GM12878 (cell line): Measurements from ENCODE around the gene TSHB. TPM values are rescaled to one million over a fixed set of nuclear protein-coding genes. Genes with fewer than 3 reads are reported as not detected.

Experiments used
- ATF7 ChIP-seq: fragments of 450-650 bp; IDR thresholded peaks from 2 replicates; pipeline ENCODE4 v1.6.1; 2016; ENCODE audit warnings: low read depth, mild to moderate bottlenecking
- BHLHE40 ChIP-seq, 2 experiments: fragments of 450-650 bp in 1 of 2; IDR thresholded peaks; 2 replicates each; pipeline ENCODE4 v1.6.1; 2011 to 2017; ENCODE audit warnings: low read depth in 2 of 2, borderline replicate concordance in 1 of 2, improper control_type of control experiment in 1 of 2, low read length in 1 of 2, mild to moderate bottlenecking in 1 of 2
- CHD2 ChIP-seq: IDR thresholded peaks from 2 replicates; pipeline ENCODE4 v1.6.1; 2011; ENCODE audit warnings: low read depth, low read length, improper control_type of control experiment, borderline replicate concordance
- EP300 ChIP-seq, 2 experiments: fragments of 150-350 bp in 1 of 2; IDR thresholded peaks; 2 replicates each; pipeline ENCODE4 v1.6.1; 2011 to 2012; ENCODE audit warnings: low read depth in 2 of 2, low read length in 2 of 2, borderline replicate concordance in 1 of 2, improper control_type of control experiment in 1 of 2, inconsistent platforms in 1 of 2; ENCODE audit not compliant: control insufficient read depth in 1 of 2
- HDAC2 ChIP-seq: fragments of 200-600 bp; sonication (generic); IDR thresholded peaks from 2 replicates; pipeline ENCODE4 v1.6.1; 2017
- JUNB ChIP-seq: IDR thresholded peaks from 2 replicates; pipeline ENCODE4 v1.6.1; 2016; ENCODE audit warnings: antibody characterized with exemption, mild to moderate bottlenecking
- KAT2A ChIP-seq: conservative IDR thresholded peaks from 2 replicates; pipeline ENCODE4 v1.6.1; 2011; ENCODE audit warnings: low read depth, low read length; ENCODE audit not compliant: control insufficient read depth
- NFYA ChIP-seq: IDR thresholded peaks from 2 replicates; pipeline ENCODE4 v1.6.1; 2011; ENCODE audit warnings: low read depth, mild to moderate bottlenecking, low read length, improper control_type of control experiment, borderline replicate concordance
- NKRF ChIP-seq: fragments of 450-650 bp; conservative IDR thresholded peaks from 2 replicates; pipeline ENCODE4 v1.6.1; 2017; ENCODE audit warnings: mild to moderate bottlenecking, moderate library complexity
- NRF1 ChIP-seq: conservative IDR thresholded peaks from 2 replicates; pipeline ENCODE4 v1.6.1; 2011; ENCODE audit warnings: mild to moderate bottlenecking, low read depth, low read length, improper control_type of control experiment
- RAD51 ChIP-seq: fragments of 450-650 bp; IDR thresholded peaks from 2 replicates; pipeline ENCODE4 v1.6.1; 2016; ENCODE audit warnings: moderate library complexity, mild to moderate bottlenecking, inconsistent platforms
- SIN3A ChIP-seq: IDR thresholded peaks from 2 replicates; pipeline ENCODE4 v1.6.1; 2012; ENCODE audit warnings: low read depth, low read length, improper control_type of control experiment
- SMC3 ChIP-seq: IDR thresholded peaks from 2 replicates; pipeline ENCODE4 v1.6.1; 2011; ENCODE audit warnings: low read length, improper control_type of control experiment, borderline replicate concordance
- SPI1 ChIP-seq: IDR thresholded peaks from 2 replicates; pipeline ENCODE4 v1.6.1; 2011; ENCODE audit warnings: low read depth, mild to moderate bottlenecking, low read length, moderate library complexity, borderline replicate concordance; ENCODE audit not compliant: insufficient read depth
- SREBF2 ChIP-seq: IDR thresholded peaks from 2 replicates; pipeline ENCODE4 v1.6.1; 2012; ENCODE audit warnings: mild to moderate bottlenecking, low read length
- SRF ChIP-seq, 2 experiments: IDR thresholded peaks; 2 replicates each; pipeline ENCODE4 v1.6.1; 2011; ENCODE audit warnings: low read depth in 2 of 2, low read length in 2 of 2, mild to moderate bottlenecking in 1 of 2, moderate library complexity in 1 of 2
- STAT1 ChIP-seq: fragments of 450-650 bp; conservative IDR thresholded peaks from 2 replicates; pipeline ENCODE4 v1.6.1; 2014; ENCODE audit warnings: antibody characterized with exemption, mild to moderate bottlenecking
- polyA plus RNA-seq, 11 experiments: library from polyadenylated mRNA; depleted of rRNA in 4 of 11; unstranded in 6 of 11; stranded (reverse) in 5 of 11; fragments of >200 nt; fragmentation: Nextera tagmentation in 4 of 11; fragmentation: Illumina TruSeq in 1 of 11; extraction: Ambion mirVana in 4 of 11; extraction: Trizol in 1 of 11; gene quantifications; 1 replicate in 1 of 11; 2 replicates in 10 of 11; pipeline versions ENCODE4 v1.2.1 to v1.2.3, GENCODE V29; 2011 to 2016; ENCODE audit warnings: inconsistent platforms in 2 of 11, missing spikeins in 2 of 11, low read depth in 1 of 11
- total RNA-seq, 4 experiments: library from RNA; depleted of rRNA in 3 of 4; stranded (reverse); fragments of >200 nt in 3 of 4; fragmentation: Illumina TruSeq in 1 of 4; extraction: Trizol in 1 of 4; gene quantifications; 2 replicates each; pipeline versions ENCODE4 v1.2.1 to v1.2.3, GENCODE V29; 2013 to 2021
- TF ChIP-seq, protein P1 (sequence below): fragments of 150-350 bp; IDR thresholded peaks from 2 replicates; pipeline ENCODE4 v1.6.1; 2014; ENCODE audit warnings: mild to moderate bottlenecking, low read depth, low read length
- TF ChIP-seq, protein P2 (sequence below): fragments of 450-650 bp; IDR thresholded peaks from 2 replicates; pipeline ENCODE4 v1.6.1; 2016; ENCODE audit warnings: mild to moderate bottlenecking
- TF ChIP-seq, protein P3 (sequence below): fragments of 450-650 bp; IDR thresholded peaks from 2 replicates; pipeline ENCODE4 v1.6.1; 2016; ENCODE audit warnings: mild to moderate bottlenecking, moderate library complexity, borderline replicate concordance

TSHB gene
- total and polyA plus RNA-seq, 10 of the 15 experiments (the other 5 are each of a cell fraction or from before 2014, with no cell fraction given) = not detected

DNA sequence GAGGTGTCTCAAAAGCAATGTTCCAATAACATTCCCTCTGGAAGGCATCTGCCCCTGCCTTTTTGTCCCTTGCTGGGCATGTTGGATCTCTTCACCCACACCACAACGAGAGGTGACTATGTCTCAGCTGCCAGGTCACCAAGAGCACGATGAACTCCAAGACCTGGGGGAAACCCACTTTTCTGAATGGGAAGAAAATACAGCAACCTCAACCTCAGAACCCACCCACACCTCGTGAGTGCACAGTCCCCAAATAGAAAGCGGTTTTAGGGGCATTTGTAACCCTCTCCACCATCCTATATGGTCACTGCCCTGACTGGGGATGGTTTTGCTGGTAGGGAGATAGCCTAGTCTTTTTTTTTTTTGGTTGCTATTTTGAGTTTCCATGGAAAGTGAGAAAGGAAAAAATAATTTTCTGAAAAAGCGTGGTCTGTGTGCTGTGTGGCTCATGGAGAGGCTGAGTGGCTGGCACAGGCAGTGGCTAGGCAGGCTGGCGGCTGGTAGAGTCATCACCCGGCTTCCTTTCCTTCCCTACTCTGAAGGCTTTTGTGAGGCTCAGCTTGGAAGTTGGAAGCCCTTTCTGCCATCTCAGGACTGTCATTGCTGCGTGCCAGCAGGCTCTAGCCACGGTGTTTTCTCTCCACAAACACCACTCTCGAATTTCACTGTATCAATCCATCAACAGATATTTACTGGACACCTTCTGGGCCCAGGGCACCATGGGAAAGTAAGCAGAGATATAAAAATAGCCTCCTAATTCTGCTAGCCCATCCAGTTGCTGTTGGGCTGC, 43.9 kb downstream of the TSHB start (continued):
- TF ChIP-seq NKRF (no peak), ATF7 (no peak), SMC3 (no peak), CHD2 (no peak), SREBF2 (no peak), RAD51 (no peak), SRF (IDR thresholded peaks at IDR 0.05; ENCODE audit: low read depth in 2 of 2, low read length in 2 of 2) (no peak), NFYA (no peak), BHLHE40 (IDR thresholded peaks at IDR 0.05; ENCODE audit: borderline replicate concordance in 1 of 2, low read depth in 2 of 2, low read length in 1 of 2) (peak in 1 of 2 experiments; percentile 77; a peak in 2 of 4 replicates), HDAC2 (no peak), STAT1 (no peak), KAT2A (no peak), SIN3A (no peak), NRF1 (no peak), JUNB (no peak), SPI1 (no peak), EP300 (IDR thresholded peaks at IDR 0.05; ENCODE audit: borderline replicate concordance in 1 of 2, control insufficient read depth in 1 of 2, low read depth in 2 of 2, low read length in 2 of 2) (peak in 1 of 2 experiments; percentile 32; a peak in 1 of 4 replicates)
- TF ChIP-seq, protein P1, sequence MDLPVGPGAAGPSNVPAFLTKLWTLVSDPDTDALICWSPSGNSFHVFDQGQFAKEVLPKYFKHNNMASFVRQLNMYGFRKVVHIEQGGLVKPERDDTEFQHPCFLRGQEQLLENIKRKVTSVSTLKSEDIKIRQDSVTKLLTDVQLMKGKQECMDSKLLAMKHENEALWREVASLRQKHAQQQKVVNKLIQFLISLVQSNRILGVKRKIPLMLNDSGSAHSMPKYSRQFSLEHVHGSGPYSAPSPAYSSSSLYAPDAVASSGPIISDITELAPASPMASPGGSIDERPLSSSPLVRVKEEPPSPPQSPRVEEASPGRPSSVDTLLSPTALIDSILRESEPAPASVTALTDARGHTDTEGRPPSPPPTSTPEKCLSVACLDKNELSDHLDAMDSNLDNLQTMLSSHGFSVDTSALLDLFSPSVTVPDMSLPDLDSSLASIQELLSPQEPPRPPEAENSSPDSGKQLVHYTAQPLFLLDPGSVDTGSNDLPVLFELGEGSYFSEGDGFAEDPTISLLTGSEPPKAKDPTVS = no peak
- TF ChIP-seq, protein P2, sequence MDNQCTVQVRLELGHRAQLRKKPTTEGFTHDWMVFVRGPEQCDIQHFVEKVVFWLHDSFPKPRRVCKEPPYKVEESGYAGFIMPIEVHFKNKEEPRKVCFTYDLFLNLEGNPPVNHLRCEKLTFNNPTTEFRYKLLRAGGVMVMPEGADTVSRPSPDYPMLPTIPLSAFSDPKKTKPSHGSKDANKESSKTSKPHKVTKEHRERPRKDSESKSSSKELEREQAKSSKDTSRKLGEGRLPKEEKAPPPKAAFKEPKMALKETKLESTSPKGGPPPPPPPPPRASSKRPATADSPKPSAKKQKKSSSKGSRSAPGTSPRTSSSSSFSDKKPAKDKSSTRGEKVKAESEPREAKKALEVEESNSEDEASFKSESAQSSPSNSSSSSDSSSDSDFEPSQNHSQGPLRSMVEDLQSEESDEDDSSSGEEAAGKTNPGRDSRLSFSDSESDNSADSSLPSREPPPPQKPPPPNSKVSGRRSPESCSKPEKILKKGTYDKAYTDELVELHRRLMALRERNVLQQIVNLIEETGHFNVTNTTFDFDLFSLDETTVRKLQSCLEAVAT = peak; percentile 31; the same call in 1 of the 2 replicates
- TF ChIP-seq, protein P3, sequence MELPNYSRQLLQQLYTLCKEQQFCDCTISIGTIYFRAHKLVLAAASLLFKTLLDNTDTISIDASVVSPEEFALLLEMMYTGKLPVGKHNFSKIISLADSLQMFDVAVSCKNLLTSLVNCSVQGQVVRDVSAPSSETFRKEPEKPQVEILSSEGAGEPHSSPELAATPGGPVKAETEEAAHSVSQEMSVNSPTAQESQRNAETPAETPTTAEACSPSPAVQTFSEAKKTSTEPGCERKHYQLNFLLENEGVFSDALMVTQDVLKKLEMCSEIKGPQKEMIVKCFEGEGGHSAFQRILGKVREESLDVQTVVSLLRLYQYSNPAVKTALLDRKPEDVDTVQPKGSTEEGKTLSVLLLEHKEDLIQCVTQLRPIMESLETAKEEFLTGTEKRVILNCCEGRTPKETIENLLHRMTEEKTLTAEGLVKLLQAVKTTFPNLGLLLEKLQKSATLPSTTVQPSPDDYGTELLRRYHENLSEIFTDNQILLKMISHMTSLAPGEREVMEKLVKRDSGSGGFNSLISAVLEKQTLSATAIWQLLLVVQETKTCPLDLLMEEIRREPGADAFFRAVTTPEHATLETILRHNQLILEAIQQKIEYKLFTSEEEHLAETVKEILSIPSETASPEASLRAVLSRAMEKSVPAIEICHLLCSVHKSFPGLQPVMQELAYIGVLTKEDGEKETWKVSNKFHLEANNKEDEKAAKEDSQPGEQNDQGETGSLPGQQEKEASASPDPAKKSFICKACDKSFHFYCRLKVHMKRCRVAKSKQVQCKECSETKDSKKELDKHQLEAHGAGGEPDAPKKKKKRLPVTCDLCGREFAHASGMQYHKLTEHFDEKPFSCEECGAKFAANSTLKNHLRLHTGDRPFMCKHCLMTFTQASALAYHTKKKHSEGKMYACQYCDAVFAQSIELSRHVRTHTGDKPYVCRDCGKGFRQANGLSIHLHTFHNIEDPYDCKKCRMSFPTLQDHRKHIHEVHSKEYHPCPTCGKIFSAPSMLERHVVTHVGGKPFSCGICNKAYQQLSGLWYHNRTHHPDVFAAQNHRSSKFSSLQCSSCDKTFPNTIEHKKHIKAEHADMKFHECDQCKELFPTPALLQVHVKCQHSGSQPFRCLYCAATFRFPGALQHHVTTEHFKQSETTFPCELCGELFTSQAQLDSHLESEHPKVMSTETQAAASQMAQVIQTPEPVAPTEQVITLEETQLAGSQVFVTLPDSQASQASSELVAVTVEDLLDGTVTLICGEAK = no peak
